ENCODE data around the gene ODAD3.
A peak's percentile ranks its signal among the peaks of the same experiment; 100 is the strongest.
"Not testable (repeated sequence)": the region's sequence is repeated elsewhere in the genome, so short reads cannot be mapped to it uniquely, and the experiment has no call there.

The ODAD3 gene

DNA sequence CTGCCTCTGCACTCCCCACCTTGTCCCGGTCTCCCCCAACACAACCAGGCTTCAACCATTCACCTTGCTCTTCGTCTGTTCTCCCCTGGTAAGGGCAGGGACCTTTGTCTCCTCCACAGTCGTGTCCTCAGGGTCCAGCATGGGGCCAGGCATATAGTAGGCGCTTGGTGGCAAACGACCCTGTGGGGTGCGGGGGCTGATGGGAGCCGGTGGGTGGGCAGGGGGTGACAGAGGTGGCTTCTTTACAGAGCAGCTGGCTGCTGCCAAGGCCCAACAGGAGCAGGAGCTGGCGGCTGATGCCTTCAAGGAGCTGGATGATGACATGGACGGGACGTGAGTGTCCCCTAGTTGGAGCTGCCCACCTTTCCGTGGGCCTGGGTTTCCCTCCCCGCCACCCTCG is 10.2 kb upstream of the ODAD3 start:
- DNase-seq (ENCODE audit: low read depth, low spot score) = no peak
- H3K27ac ChIP-seq = no peak overlapping the region

DNA sequence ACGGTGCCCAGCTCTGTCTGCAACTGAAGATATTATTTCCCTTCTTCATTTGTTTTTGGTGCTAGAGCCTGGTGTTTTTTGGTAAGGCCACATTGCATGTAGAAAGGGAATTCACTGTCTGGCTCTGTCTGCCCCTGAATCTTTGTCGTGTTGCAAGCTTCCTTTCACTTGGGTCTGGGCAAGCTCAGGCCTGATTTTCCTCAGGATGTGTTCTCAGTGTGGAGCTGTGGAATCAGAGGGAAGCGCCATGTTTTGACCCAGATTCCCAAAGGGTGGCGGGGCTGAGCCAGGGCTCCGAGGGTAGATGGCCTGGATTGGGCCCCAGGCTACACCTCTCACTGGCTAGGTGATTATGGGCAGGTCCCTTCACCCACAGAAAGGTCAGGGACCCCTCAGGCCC is 9.1 kb upstream of the ODAD3 start:
- H3K27ac ChIP-seq = peak overlapping the region; percentile 62
- DNase-seq (ENCODE audit: low read depth, low spot score) = no peak

DNA sequence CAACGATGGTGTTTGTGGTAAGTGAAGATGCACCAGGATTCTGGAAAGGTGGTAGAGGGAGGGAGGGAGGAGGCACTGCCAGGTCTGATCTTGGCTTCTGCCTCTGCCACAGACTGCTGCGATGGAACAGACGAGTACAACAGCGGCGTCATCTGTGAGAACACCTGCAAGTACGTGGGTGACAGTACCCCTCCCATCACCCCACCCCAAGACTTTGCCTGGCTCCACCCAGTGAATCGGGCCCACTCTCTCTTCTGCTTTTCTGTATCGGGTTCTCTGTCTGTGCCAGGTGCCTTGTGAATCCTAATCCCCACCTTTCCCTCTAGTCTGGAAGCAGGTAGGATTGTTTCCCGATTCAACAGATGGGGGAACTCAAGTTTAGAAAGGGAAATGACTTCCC is 3.0 kb upstream of the ODAD3 start:
- no peak overlapping the region for H3K27ac ChIP-seq
- DNase-seq (ENCODE audit: low read depth, low spot score) = no peak

DNA sequence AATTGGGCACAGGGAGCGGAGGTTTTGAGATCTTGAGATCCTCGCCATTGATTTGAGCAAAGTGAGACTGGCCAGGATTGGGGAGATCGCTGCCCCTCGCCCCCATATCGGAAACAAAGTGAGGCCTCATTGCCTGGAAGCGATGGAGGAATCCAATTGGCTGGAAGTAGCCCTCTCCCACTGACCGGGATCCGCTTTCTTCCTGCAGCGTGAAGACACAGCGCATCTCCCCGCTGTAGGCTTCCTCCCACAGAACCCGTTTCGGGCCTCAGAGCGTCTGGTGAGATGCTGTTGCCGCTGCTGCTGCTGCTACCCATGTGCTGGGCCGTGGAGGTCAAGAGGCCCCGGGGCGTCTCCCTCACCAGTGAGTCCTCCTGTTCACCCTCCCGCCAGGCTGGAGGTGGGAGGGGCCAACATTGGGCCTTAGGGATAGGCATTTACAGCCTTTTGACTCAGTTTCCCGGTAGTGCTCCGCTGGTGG is 952 bp upstream of the ODAD3 start:
- no peak for DNase-seq (ENCODE audit: low read depth, low spot score)
- peak overlapping the region; percentile 57 for H3K27ac ChIP-seq

DNA sequence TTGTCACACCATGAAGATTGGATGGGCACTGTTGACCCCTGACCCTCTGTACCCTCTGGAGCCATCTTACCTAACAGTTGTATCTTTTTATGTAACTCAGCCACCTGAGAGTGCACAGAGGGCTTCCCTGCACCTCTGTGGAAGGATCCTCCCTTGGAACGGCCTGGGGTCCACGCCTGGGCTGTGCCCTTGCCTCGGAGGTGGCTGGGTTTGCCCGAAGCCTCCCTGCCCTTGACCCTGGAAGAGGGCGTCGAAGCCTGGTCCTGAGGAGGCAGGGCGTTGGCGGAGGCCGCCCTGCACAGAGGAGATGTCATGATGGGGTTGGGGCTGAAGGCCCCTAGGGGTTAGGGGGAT is 241 bp downstream of the ODAD3 start:
- no peak for DNase-seq (ENCODE audit: low read depth, low spot score)
- H3K27ac ChIP-seq = peak overlapping the region; percentile 57

DNA sequence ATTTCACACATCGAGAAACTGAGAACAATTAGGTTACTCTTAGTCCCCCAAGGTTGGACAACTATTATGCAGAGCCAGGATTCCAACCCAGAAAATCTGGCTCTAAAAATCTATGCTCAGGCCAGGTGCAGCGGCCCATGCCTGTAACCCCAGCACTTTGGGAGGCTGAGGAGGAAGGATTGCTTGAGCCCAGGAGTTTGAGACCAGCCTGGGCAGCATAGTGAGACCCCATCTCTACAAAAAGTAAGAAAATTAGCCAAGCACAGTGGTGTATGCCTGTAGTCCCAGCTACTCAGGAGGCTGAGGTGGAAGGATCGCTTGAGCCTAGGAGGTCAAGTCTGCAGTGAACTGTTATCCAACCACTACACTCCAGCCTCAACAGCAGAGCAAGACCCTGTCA is 1.4 kb downstream of the ODAD3 start:
- DNase-seq (ENCODE audit: low read depth, low spot score); H3K27ac ChIP-seq: not testable (repeated sequence)

DNA sequence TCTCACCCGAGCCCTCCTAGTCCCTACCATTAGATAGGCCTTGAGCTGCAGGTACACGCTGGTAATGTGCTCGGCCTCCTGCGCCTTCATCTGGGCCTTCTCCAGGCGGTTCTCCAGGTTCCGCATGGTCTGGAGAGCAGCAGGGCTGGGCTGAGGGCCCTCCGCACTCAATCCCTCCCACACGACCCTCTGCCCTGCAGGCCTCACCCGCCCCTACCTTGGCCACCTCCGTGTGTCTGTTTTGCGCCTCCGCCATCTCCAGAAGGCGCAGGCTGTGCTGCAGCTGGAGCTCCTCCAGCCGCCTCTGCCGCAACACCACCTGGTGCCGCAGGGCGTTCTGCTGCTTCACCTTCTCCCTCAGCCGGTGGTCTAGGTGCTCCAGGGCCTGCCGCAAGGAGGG is 8.3 kb downstream of the ODAD3 start:
- no peak for DNase-seq (ENCODE audit: low read depth, low spot score)
- no peak overlapping the region for H3K27ac ChIP-seq

DNA sequence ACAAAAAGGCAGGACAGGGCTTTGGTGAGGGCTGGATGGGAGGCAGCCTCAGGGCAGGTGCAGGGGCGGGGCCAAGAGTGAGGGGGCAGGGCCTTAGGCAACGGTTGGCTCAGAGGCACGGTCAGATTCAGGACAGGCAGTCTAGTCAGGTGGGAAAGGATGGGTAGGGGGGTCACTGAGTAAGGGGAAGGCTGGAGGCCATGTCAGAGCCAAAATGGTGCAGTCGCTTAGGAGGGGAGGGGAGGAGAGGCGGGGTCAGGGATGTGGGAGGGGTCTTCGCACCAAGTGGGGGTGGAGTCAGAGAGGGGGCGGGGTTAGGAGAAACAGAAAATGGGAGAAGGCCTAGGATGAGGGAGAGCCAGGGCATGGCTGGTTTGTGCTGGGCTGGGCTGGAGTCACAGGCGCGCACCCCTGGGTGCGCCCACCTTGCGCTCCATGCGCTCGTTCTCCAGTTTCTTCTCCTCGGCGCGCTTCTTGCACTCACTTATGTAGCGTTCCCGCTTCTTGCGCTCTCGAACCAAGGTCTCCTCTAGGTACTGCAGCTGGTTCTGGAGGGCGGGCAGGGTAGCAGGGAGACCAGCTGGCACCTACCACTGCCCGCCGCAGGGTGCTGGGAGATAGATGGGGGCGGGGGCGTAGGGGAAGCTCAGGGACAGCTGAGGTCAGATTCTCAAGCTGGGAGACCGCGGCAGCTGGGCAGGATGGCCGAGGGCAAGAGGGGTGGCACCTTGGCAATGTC is 9.0 kb downstream of the ODAD3 start:
- H3K27ac ChIP-seq = no peak overlapping the region
- no peak for DNase-seq (ENCODE audit: low read depth, low spot score)

DNA sequence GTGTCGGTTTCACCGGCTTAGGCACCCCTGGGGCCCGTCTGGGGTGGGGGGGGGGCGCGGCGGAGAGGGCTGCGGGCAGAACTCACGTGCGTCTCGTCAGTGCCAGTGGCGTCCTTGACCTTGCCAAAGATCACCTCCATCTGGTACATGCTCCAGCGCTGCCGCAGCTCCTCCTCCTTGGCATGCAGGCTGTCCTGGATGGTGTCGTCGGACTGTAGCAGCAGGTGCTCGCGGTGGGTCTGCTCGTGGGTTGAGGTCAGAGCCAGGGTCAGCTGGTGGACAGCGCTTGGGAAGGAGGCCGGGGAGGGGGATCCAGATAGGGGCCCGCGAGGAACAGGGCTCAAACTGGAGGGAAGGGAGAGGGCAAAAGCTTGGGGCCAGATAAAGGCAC is 11.1 kb downstream of the ODAD3 start:
- H3K27ac ChIP-seq = no peak overlapping the region
- no peak for DNase-seq (ENCODE audit: low read depth, low spot score)

DNA sequence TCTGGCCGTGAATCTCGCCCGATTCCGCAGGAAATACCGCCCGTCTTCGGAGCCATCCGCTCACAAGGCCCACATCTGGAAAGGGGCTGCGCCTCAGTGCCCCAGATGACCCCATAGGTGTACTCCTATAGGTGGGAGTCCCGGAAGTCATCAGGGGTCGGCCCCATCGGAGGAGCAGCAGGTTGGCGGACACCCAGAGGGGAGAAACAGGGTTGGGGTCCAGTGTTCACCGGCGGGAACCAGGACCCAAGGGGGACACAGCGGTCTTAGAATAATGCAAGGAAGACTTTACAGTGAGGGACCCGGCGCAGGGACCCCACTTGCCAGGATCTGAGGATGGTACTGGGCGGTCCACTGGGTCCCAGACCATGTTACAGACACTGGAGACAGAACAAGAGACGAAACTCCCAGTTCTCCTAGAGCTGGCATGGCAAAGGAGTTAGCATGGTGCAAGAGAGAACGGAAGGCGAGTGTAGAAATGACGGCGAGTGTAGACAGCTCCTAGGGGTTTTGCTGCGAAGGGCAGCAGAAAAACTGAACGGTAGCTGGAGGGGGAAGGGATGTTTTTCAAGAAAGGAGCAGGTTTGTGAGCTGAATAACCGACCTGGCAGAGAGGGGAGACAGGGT is 11.6 kb downstream of the ODAD3 start:
- no peak for DNase-seq (ENCODE audit: low read depth, low spot score)

DNA sequence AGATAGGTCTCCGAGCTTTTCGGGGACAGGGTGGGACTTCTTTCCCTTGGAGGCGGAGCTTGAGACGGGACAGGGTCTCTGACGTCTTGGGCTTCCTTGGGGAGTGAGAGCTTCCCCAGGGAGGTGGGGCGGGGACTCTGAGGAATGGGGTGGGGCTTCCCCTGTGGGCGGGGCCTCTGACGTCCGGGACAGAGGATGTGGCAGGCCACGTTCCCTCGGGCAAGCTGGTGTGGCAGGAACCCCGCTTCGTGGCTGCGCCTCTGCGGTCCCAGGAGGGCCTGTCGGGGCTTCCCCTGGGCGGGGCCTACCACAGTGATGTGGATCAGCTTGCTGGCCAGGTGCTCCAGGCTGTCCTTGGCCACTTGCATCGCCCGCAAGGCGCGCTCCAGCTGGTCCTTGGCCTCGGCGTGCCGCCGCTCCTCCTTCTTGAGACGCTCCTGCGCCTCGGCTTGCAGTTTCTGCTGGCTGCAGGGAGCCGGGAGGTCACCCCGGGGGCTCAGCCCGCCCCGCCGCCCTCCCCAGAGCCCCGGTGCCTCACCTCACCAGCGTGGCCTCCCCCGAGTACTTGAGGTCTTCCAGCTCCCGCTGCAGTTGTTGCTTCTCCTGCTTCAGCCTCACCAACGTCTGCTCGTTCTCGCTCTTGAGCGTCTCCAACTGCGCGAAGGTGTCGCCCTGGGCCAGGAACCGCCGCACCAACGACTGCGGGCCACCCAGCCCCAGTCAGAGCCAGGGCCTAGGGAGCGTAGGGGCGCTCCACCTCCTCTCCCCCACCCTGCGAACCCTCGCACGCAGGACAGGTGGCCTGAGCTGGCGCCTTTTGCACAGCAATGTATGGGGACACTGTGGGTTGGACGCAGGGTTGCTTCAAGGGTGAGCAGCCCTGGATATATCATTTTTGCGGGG is 12.5 kb downstream of the ODAD3 start:
- DNase-seq (ENCODE audit: low read depth, low spot score) = peak; percentile 60
- H3K27ac ChIP-seq = no peak overlapping the region

More for the DNA sequence above, 11.6 kb downstream of the ODAD3 start:
- H3K27ac ChIP-seq = no peak overlapping the region

DNA sequence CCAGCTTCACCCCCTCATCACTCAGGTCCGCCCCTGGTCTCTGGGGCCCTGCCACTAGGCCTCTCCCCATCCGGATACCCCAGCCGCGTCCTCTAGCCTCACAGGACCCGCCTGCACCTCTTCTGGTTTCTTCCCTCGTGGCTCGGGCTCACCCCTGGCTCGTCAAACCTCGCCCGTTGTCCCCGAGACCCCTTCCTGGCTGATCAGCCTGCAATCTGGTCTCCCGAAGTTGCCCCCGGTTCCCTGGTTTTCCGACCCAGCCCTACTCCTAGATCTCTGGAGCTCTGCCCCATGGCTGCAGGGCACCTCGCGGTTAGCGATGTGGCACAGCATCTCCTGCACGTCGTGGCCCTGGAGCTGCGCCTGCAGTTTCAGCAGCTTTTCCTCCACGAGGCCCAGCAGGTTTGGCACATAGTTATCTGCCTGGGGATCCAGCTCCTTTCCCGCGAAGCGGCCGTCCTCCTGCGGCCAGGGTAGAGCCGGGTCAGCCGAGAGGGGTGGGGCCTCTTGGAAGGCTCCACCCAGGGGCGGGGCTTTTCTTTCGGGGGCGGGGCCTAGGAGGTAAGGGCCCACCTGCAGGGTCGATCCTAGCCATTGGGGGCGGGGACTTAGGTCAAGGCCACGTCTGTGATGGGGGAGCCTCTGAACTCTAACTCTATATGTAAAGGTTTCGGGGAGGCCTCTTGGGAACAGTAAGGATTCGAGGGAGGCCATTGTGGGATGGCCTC is 13.4 kb downstream of the ODAD3 start:
- no peak overlapping the region for H3K27ac ChIP-seq
- DNase-seq (ENCODE audit: low read depth, low spot score) = no peak

DNA sequence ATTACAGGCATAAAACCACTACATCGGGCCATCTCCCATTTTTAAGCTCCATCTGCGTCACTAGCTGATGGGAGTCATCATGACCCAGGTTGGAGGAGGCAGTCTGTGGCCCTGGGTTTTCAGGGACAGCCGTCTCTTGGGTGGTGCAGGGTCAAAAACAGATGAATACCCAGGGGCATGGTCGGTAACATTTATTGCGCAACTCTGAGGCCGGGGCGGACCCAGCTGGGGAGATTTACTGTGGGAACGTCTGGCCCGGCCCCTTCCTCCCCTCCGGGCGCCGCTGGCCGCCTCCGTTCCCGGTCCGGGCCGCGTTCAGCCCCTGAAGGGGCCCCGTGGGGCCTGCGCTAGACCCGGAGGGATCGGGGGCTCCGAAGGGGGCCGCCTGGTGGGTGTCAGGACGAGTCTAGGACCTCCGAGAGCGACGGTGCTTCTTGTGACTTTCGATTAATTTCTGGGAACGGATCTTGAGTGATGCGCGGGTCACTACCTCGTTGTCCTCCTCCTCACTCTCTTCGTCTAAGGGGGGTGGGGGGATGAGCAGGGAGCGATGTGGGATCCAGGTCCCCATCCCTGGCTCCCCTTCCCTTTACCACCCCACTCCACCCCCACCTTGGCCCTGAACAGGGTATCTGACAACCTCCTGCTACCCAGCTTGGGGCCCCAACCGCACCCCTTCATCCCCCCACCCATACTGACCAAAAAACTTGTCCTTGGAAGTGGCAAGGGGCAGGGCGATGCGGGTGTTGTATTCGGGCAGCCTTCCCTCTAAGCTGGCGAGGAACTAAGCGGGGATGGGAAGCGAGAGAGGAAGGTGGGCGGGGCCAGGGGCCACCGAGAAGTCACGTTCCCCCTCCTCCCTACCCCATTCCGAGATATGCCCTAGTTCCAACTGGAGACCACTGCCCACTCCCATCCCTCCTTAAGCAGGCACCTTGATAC is 14.2 kb downstream of the ODAD3 start:
- no peak for DNase-seq (ENCODE audit: low read depth, low spot score)
- H3K27ac ChIP-seq = no peak overlapping the region

DNA sequence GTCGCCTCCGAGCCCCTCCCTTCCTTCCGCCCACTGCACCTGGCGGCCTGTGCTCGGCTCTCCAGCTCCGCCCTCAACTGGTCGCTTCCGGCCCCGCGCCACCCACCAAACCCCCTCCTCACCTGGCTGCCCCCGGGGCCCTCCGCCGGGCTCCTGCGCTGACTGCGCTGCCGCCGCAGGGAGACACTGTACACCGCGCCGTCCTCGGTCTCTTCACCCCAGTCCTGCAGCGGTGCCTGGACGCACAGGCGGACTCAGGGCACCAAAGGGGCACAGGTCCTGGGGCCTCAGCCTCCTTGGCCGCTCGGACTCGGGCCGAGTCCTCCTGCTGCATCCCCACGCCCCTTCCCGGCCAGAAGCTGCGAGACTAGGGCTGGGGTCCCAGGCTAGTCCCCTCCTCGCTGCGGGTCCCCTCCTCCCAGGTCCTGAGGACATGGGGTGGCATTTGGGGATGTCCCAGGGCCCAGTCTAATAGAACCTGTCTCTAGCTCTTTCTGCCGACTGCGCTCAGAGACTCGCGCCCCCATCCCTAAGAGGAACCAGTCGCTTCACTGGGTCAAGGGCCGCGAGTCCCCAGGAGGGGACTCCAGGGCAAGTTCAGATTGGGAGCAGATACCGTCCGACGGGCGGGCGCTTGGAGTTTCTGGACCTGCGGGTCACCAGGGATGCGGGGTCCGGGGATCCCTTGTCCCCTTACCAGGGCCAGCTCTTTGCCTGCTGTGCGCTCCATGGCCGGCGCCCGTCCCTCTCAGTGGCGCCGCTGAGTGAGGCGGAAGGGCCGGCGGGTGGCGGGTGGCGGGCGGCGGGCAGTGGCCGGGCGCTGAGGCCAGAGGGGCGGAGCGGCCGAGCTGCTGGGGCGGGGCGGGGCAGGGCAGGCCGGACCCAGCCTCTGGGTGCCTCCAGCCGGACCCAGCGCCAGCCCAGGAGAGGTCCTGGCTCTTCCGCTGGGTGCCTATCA is 16.1 kb downstream of the ODAD3 start, which contains the start of gene RGL3:
TSS of gene RGL3 (minus strand) at position 766 of the 958 bp plus-strand sequence. CDS start at position 730, 36 bp downstream.
- no peak within 1 kb of the TSS for H3K27ac ChIP-seq
- DNase-seq (ENCODE audit: low read depth, low spot score) = no peak

DNA sequence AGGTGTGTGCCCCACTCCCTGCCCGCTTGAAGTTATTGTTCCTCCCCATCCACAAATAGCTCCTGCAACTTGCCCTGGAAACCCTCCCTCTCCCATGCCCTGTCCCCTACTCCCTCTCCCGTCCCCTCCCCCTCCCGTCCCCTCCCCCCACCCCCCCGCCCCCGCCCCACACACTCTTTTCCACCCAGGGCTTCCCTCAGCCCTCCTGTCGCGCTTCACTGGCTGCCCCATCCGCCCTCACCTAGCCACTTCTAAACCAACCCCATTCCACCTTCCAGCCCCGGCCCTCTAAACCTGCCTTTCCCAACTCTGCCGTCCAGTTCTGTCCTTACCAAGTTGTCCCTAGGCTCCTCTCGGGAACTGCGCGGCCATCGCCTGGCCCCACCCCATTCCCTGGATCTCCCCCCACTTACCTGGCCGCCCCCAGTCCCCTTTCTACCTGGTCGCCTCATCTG is 16.8 kb downstream of the ODAD3 start:
- no peak for DNase-seq (ENCODE audit: low read depth, low spot score)

DNA sequence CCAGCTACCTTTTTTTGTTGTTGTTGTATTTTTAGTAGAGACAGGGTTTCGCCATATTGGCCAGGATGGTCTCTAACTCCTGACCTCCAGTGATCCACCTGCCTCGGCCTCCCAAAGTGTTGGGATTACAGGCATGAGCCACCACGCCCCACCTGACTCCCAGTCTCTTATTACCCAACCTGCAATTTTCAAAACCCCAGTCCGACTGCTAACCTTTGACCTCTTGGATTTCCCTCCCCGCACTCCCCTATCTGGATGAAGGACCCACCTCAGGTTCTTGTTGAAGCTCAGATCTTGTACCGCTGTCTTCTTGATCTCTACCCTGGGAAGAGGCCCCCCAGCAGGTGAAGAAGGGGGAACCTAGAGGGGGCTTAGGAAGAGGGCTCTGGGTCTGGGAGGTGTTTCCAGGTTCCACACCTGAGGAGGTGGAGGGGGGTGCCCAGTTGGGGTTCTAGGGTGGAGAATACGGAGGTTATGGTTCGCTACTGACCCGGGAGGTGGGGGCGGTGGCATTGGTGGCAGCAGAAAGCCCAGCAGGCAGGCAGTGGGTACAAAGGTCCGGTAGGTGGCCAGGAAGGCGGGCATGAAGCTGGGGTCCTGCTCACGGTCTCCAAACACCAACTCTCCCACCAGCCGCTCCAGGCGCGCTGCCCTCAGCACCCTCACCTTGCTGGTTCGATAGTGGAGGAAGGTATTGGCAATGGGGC is 18.4 kb downstream of the ODAD3 start:
- DNase-seq (ENCODE audit: low read depth, low spot score) = no peak
- H3K27ac ChIP-seq = no peak overlapping the region

More for the DNA sequence above, 16.8 kb downstream of the ODAD3 start:
- no peak overlapping the region for H3K27ac ChIP-seq

DNA sequence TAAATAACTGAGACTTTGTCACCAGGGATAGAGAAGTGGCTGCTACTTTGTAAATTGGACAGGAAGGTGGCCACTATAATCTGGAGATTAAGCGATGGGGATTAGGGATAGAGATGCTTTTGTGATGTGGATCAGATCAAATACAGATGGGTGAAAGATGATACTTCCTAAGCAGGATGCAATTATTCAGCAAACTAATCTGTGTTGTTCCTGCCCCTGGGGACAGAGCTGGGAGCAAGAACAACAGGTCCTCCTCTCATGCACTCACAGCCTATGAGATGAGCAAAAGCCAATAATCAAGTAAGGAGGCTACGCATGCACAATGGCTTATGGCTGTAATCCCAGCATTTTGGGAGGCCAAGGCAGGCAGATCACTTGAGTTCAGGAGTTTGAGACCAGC is 20.4 kb downstream of the ODAD3 start:
- no peak for DNase-seq (ENCODE audit: low read depth, low spot score)

More for the DNA sequence above, 20.4 kb downstream of the ODAD3 start:
- H3K27ac ChIP-seq = no peak overlapping the region

Measured in epithelial cell of prostate (primary cell).